ENCODE measurements around the gene HYAL3. TPM values are rescaled to one million over a fixed set of nuclear protein-coding genes. Genes with fewer than 3 reads are reported as not detected.

HYAL3 gene
- total RNA-seq, 4 donors from 2014 or later = 1.9 to 3.9 (median 3.3) TPM; not detected in 1

GRCh38 chr3:50340147-50340447 is 40.9 kb upstream of the HYAL3 start:
- Histone ChIP-seq H3K9me3 (no peaks in the 10 kb centered on the region), H3K27me3 (no peaks in the 10 kb centered on the region), H3K4me1 (peaks cover 0 to 7% of the 10 kb centered on the region in 2 donors), H3K27ac (peak overlapping the region; percentile 94 to 99), H3K36me3 (no peaks in the 10 kb centered on the region), H3K4me3 (peak overlapping the region; percentile 40 to 52)
- DNase-seq = no peak
- TF ChIP-seq, protein P1, sequence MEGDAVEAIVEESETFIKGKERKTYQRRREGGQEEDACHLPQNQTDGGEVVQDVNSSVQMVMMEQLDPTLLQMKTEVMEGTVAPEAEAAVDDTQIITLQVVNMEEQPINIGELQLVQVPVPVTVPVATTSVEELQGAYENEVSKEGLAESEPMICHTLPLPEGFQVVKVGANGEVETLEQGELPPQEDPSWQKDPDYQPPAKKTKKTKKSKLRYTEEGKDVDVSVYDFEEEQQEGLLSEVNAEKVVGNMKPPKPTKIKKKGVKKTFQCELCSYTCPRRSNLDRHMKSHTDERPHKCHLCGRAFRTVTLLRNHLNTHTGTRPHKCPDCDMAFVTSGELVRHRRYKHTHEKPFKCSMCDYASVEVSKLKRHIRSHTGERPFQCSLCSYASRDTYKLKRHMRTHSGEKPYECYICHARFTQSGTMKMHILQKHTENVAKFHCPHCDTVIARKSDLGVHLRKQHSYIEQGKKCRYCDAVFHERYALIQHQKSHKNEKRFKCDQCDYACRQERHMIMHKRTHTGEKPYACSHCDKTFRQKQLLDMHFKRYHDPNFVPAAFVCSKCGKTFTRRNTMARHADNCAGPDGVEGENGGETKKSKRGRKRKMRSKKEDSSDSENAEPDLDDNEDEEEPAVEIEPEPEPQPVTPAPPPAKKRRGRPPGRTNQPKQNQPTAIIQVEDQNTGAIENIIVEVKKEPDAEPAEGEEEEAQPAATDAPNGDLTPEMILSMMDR (IDR thresholded peaks at IDR 0.05) = no peak
- TF ChIP-seq POLR2A (IDR thresholded peaks at IDR 0.05) = no peak
- intact Hi-C loops (cut with DNase I; ENCODE audit: low total_unique reads) = no loop called here

GRCh38 chr3:50339485-50340146 is 40.4 kb upstream of the HYAL3 start:
- no peaks in the 10 kb centered on the region for H3K27me3 ChIP-seq
- TF ChIP-seq, protein P1 (IDR thresholded peaks at IDR 0.05) = no peak
- no peak for TF ChIP-seq POLR2A (IDR thresholded peaks at IDR 0.05)
- intact Hi-C loops (cut with DNase I; ENCODE audit: low total_unique reads) = no loop called here
- peak overlapping the region; percentile 94 to 99 for H3K27ac ChIP-seq
- no peak for DNase-seq
- H3K4me1 ChIP-seq = peaks cover 0 to 6% of the 10 kb centered on the region in 2 donors
- H3K9me3 ChIP-seq = no peaks in the 10 kb centered on the region
- peak overlapping the region; percentile 40 to 52 for H3K4me3 ChIP-seq
- no peaks in the 10 kb centered on the region for H3K36me3 ChIP-seq

GRCh38 chr3:50338965-50339364 is 39.8 kb upstream of the HYAL3 start:
- H3K36me3 ChIP-seq = no peaks in the 10 kb centered on the region
- peaks cover 3 to 6% of the 10 kb centered on the region in 2 donors for H3K4me1 ChIP-seq
- no peak for DNase-seq
- intact Hi-C loops (cut with DNase I; ENCODE audit: low total_unique reads) = no loop called here
- TF ChIP-seq POLR2A (IDR thresholded peaks at IDR 0.05) = no peak
- TF ChIP-seq, protein P1 (IDR thresholded peaks at IDR 0.05) = no peak
- H3K4me3 ChIP-seq = no peak overlapping the region
- H3K27me3 ChIP-seq = no peaks in the 10 kb centered on the region
- H3K9me3 ChIP-seq = no peaks in the 10 kb centered on the region
- H3K27ac ChIP-seq = peak overlapping the region; percentile 94 to 99

DNA sequence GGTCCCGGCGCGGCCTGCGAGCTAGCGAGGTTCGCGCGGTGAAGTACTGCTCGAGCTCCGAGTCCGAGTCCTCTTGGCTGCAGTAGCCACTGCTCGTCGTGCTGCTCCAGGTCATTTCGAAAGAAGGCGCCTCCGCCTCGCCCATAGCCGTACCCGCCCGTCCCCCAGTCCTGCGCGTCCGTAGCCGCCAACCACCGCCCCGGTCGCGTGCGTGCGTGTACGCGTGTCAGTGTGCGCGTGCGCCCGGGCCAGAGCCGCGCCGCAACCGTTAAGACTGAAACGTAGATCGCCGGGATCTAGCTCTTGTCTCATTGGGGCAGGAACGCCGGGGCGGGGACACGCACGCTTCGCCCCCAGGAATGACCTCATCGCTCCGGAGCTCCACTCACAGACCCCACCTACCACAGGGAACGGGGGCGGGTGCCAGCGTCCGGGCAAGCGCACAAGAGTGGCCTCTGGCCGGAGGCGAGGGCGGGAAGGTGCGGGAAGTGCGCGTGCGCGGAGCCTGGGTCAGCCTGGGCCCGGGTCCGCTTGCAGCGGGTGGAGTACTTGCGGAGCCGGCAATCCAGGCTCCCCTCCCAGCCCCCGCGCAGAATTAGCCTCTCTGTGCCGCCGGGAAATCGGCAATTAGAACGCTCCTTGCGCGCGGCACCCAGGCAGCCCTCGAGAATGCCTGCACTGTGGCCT is 38.1 kb upstream of the HYAL3 start:
- intact Hi-C loops (cut with DNase I; ENCODE audit: low total_unique reads) = no loop called here
- TF ChIP-seq POLR2A (IDR thresholded peaks at IDR 0.05) = peak; percentile 93 to 95
- TF ChIP-seq, protein P1 (IDR thresholded peaks at IDR 0.05) = peak in 1 of 4 experiments; percentile 2
- H3K36me3 ChIP-seq = no peaks in the 10 kb centered on the region
- no peaks in the 10 kb centered on the region for H3K9me3 ChIP-seq
- H3K4me1 ChIP-seq = peaks cover 4 to 6% of the 10 kb centered on the region in 2 donors
- H3K27me3 ChIP-seq = no peaks in the 10 kb centered on the region
- H3K27ac ChIP-seq = peak overlapping the region; percentile 94 to 99
- DNase-seq = peak; percentile 99 to 100
- peak overlapping the region; percentile 65 to 79 for H3K4me3 ChIP-seq

- peaks cover 4 to 6% of the 10 kb centered on the region in 2 donors for H3K4me1 ChIP-seq
- TF ChIP-seq POLR2A (IDR thresholded peaks at IDR 0.05) = no peak
- TF ChIP-seq, protein P1 (IDR thresholded peaks at IDR 0.05) = no peak
Measured at GRCh38 chr3:50336452-50337174, 37.4 kb upstream of the HYAL3 start.

More at GRCh38 chr3:50336452-50337174, 37.4 kb upstream of the HYAL3 start:
- no peaks in the 10 kb centered on the region for H3K36me3 ChIP-seq
- no peaks in the 10 kb centered on the region for H3K9me3 ChIP-seq
- intact Hi-C loops (cut with DNase I; ENCODE audit: low total_unique reads) = no loop called here
- no peaks in the 10 kb centered on the region for H3K27me3 ChIP-seq
- DNase-seq = no peak
- peak overlapping the region; percentile 65 to 79 for H3K4me3 ChIP-seq
- H3K27ac ChIP-seq = peak overlapping the region; percentile 94 to 99
